ENCODE data around the gene CPA5. TPM values are rescaled to one million over a fixed set of nuclear protein-coding genes. Genes with fewer than 3 reads are reported as not detected.

Gene CPA5
- total and polyA plus RNA-seq, 10 of the 15 experiments (the other 5 are each of a cell fraction or from before 2014, with no cell fraction given) = 0.06 to 0.52 (median 0.29) TPM; not detected in 2

DNA sequence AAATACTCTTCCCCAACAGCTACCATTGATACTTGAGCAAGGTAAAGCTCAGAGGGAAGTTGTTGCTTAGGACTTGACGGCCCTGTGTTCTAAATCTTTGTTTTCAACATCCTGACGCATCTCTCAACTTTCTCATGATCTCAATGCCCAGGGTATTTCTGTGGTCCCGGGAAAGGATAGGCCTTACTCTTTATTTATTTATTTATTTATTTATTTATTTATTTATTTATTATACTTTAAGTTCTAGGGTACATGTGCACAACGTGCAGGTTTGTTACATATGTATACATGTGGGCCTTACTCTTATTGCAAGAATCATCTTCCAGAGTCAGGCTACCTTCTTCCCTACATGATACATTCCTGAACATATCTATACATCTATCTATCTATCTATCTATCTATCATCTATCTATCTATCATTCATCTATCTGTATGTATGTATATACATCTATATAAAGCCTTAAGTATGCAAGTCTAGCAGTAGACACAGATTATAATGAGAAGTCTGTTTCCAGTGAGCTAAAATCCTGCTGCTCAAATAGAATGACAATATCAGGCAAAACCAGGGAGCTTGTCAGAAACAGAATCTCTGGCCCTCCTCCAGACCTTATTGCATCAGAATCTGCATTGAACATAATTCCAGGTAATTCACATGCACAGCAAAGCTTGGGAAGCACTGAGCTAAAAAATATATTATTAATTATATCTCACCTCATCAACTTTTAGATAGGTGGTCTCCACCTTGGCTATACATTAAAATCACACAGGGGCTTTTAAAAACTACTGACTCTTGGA lies 12.2 kb upstream of the CPA5 start:
- no TSS peak for BruUV-seq (replicated peaks)
- H3K79me2 ChIP-seq (ENCODE audit: control insufficient read depth, insufficient read depth, low read length) = no peaks in the 10 kb centered on the region
- no peak overlapping the region for H3K4me3 ChIP-seq
- CTCF ChIA-PET = interaction anchor here (1.2 to 1.9 kb wide), 2 partner anchors 9 to 73 kb away, joined by 3 to 4 read pairs; no protein-coding TSS in a partner anchor
- H3K4me1 ChIP-seq (ENCODE audit: control insufficient read depth, insufficient read depth, low read length) = no peaks in the 10 kb centered on the region
- no peak for FAIRE-seq
- no peak for ATAC-seq
- intact Hi-C loops (cut with micrococcal nuclease; ENCODE audit: unreplicated experiment) = no loop called here
- 50% methylated on average over 4 of the region's 4 CpGs for WGBS (ENCODE audit: insufficient coverage, insufficient replicate concordance, low lambda C conversion rate, missing lambda C conversion rate)
- RAD21 ChIA-PET (ENCODE audit: unreplicated experiment) = no interaction called here
- no peak overlapping the region for H2AFZ ChIP-seq (ENCODE audit: control insufficient read depth, low read depth, low read length)
- SMC1A ChIA-PET (ENCODE audit: uncharacterized antibody, unreplicated experiment) = interaction anchor here (1.4 kb wide), 1 partner anchor 12 kb away, joined by 4 read pairs; the partner anchor contains the start of gene CPA5
- H3K27ac ChIP-seq (ENCODE audit: control insufficient read depth, insufficient read depth) = no peak overlapping the region
- DNase-seq (ENCODE audit: low read depth, low spot score) = no peak
- POLR2A ChIA-PET = no interaction called here
- H3K36me3 ChIP-seq (ENCODE audit: control insufficient read depth in 2 of 2, insufficient read depth in 2 of 2, low read length in 1 of 2) = no peaks in the 10 kb centered on the region
- H3K27me3 ChIP-seq (replicated peaks in 1 of 2; ENCODE audit: control insufficient read depth in 2 of 2, insufficient read depth in 2 of 2, low read length in 1 of 2) = no peaks in the 10 kb centered on the region
- H3K4me2 ChIP-seq (ENCODE audit: control insufficient read depth, insufficient read depth) = no peak overlapping the region
- H4K20me1 ChIP-seq (ENCODE audit: control insufficient read depth, insufficient read depth) = no peaks in the 10 kb centered on the region
- no peak overlapping the region for H3K9ac ChIP-seq (ENCODE audit: control insufficient read depth, insufficient read depth, low read length)
- no peaks in the 10 kb centered on the region for H3K9me3 ChIP-seq (replicated peaks; ENCODE audit: control insufficient read depth, insufficient read depth, low read length)
- in situ Hi-C loops (cut with MboI) = no loop called here
- TF ChIP-seq TAF1 (IDR thresholded peaks at IDR 0.05; ENCODE audit: borderline replicate concordance, low read depth, low read length) (no peak), SMARCA5 (IDR thresholded peaks at IDR 0.05) (no peak), POU2F2 (IDR thresholded peaks at IDR 0.05; ENCODE audit: borderline replicate concordance, low read depth, low read length) (no peak), HDAC6 (IDR thresholded peaks at IDR 0.05; ENCODE audit: unreplicated experiment) (no peak), ZSCAN29 (IDR thresholded peaks at IDR 0.05) (no peak), MAX (IDR thresholded peaks at IDR 0.05; ENCODE audit: low read depth, low read length) (no peak), CHD1 (IDR thresholded peaks at IDR 0.05; ENCODE audit: low read depth, low read length) (no peak), MYB (IDR thresholded peaks at IDR 0.05; ENCODE audit: borderline replicate concordance, low read depth, low read length) (no peak), ZBTB11 (CRISPR knock-in tag; IDR thresholded peaks at IDR 0.05) (no peak), IKZF2 (IDR thresholded peaks at IDR 0.05) (no peak), GATAD2B (conservative IDR thresholded peaks at IDR 0.05; ENCODE audit: low read depth) (no peak), CEBPZ (IDR thresholded peaks at IDR 0.05; ENCODE audit: low read depth, low read length) (no peak)

All from GM12878 (cell line).